K562 (cell line): ENCODE measurements around the gene OR2V2. TPM values are rescaled to one million over a fixed set of nuclear protein-coding genes. Genes with fewer than 3 reads are reported as not detected.

Experiments used
- ATAC-seq: fragments of 200-7000 bp; cut with Tn5 transposase; 3 replicates; pipeline ENCODE4 v1.9.1; 2020; ENCODE audit warnings: moderate library complexity
- BruUV-seq: library from RNA; stranded (reverse); fragments of 400-500 nt; replicated peaks from 2 replicates; lab custom pipeline; 2021; lab: Mats Ljungman, UMichigan
- CTCF ChIA-PET: fragments of 300-600 bp; formaldehyde crosslinking; extraction: SDS; loops from one replicate; lab custom pipeline; 2021; ENCODE audit warnings: low intra/inter-chr PET ratio; lab: Yijun Ruan, JAX
- POLR2A ChIA-PET: fragments of 300-600, 350-650 bp; sonication (Branson Sonifier 250); formaldehyde crosslinking; extraction: SDS; loops from one replicate; lab custom pipeline; 2021; ENCODE audit warnings: antibody characterized with exemption, inconsistent platforms; lab: Yijun Ruan, JAX
- DNase-seq, 4 experiments: peaks; one replicate each; pipeline versions ENCODE4 v3.0.0 to v3.0.0-alpha.2; 2011 to 2018; ENCODE audit warnings: low spot score in 3 of 4, mixed read lengths in 3 of 4; ENCODE audit errors: extremely low read depth in 1 of 4
- FAIRE-seq: peaks from 2 replicates; lab custom pipeline; 2011; peaks lifted over from hg19 to GRCh38; lab: Jason Lieb, UNC
- H2AFZ ChIP-seq: 2 replicates; pipeline ENCODE4 v1.6.0; 2011; ENCODE audit warnings: low read depth, low read length, control low read depth, inconsistent platforms
- H3K27ac ChIP-seq: fragments of 200-600 bp; 3 replicates; pipeline ENCODE4 v1.8.0; 2011; ENCODE audit warnings: low read depth, mild to moderate bottlenecking, control low read depth, inconsistent platforms, low read length, moderate library complexity, mixed read lengths; ENCODE audit errors: extremely low read depth
- H3K27me3 ChIP-seq, 2 experiments: fragments of 300-600 bp in 1 of 2; 2 replicates in 1 of 2; 3 replicates in 1 of 2; pipeline versions ENCODE4 v1.6.0 to v1.8.0; 2011; ENCODE audit warnings: inconsistent platforms in 2 of 2, low read length in 2 of 2, mild to moderate bottlenecking in 1 of 2, mixed read lengths in 1 of 2, moderate library complexity in 1 of 2; ENCODE audit not compliant: control insufficient read depth in 2 of 2, insufficient read depth in 2 of 2
- H3K36me3 ChIP-seq: fragments of 300-600 bp; 3 replicates; pipeline ENCODE4 v1.8.0; 2011; ENCODE audit warnings: mild to moderate bottlenecking, low read length, inconsistent platforms; ENCODE audit not compliant: control insufficient read depth, insufficient read depth
- H3K4me1 ChIP-seq, 2 experiments: fragments of 200-600 bp in 1 of 2; replicated peaks in 1 of 2; 2 replicates in 1 of 2; 3 replicates in 1 of 2; pipeline versions ENCODE4 v1.5.1 to v1.8.0; 2011; ENCODE audit warnings: inconsistent platforms in 2 of 2, low read length in 2 of 2, mild to moderate bottlenecking in 1 of 2, mixed read lengths in 1 of 2, moderate library complexity in 1 of 2; ENCODE audit not compliant: control insufficient read depth in 2 of 2, insufficient read depth in 2 of 2
- H3K4me2 ChIP-seq: 2 replicates; pipeline ENCODE4 v1.6.1; 2011; ENCODE audit warnings: low read length, control low read depth, inconsistent platforms, mixed read lengths; ENCODE audit not compliant: insufficient read depth
- H3K4me3 ChIP-seq: fragments of 200-600 bp; sonication (generic), shearing (Covaris generic); 2 replicates; pipeline ENCODE4 v1.5.1; 2016; ENCODE audit warnings: control low read depth, inconsistent platforms
- H3K79me2 ChIP-seq: fragments of 200-600 bp; 3 replicates; pipeline ENCODE4 v1.8.0; 2011; ENCODE audit warnings: low read length, inconsistent platforms; ENCODE audit not compliant: control insufficient read depth, insufficient read depth
- H3K9ac ChIP-seq, 2 experiments: 2 replicates each; pipeline versions ENCODE4 v1.6.0 to v1.6.1; 2011; ENCODE audit warnings: low read depth in 2 of 2, low read length in 2 of 2, control low read depth in 1 of 2, inconsistent platforms in 1 of 2, mild to moderate bottlenecking in 1 of 2, mixed read lengths in 1 of 2; ENCODE audit not compliant: insufficient read depth in 1 of 2
- H3K9me1 ChIP-seq: one replicate; pipeline ENCODE4 v1.6.0; 2011; ENCODE audit warnings: inconsistent platforms, mild to moderate bottlenecking, low read length, moderate library complexity; ENCODE audit not compliant: control insufficient read depth, insufficient read depth
- H3K9me3 ChIP-seq: replicated peaks from 2 replicates; pipeline ENCODE4 v1.5.1; 2011; ENCODE audit warnings: low read depth, low read length, inconsistent platforms; ENCODE audit not compliant: control insufficient read depth, insufficient read depth
- H4K20me1 ChIP-seq: replicated peaks from 2 replicates; pipeline ENCODE4 v1.6.1; 2011; ENCODE audit warnings: low read length, inconsistent platforms, mixed read lengths; ENCODE audit not compliant: control insufficient read depth, insufficient read depth
- BRCA1 ChIP-seq, 2 experiments: fragments of 450-650 bp in 1 of 2; sonication (generic) in 1 of 2; formaldehyde crosslinking in 1 of 2; IDR thresholded peaks; 2 replicates each; pipeline versions ENCODE4 v1.5.0 to v1.6.1; 2017 to 2020; ENCODE audit warnings: mild to moderate bottlenecking in 1 of 2, missing genetic modification reagents in 1 of 2
- CBX2 ChIP-seq: fragments of 200-600 bp; sonication (generic); IDR thresholded peaks from one replicate; pipeline ENCODE4 v1.6.1; 2012; ENCODE audit warnings: mild to moderate bottlenecking, low read length, inconsistent platforms; ENCODE audit not compliant: insufficient read depth, poor library complexity, severe bottlenecking
- GABPB2 ChIP-seq: fragments of 250-450 bp; sonication (Bioruptor Pico); conservative IDR thresholded peaks from 2 replicates; pipeline ENCODE4 v1.5.1; 2021; ENCODE audit warnings: mild to moderate bottlenecking
- GTF2A2 ChIP-seq: IDR thresholded peaks from 2 replicates; pipeline ENCODE4 v1.6.1; 2016; ENCODE audit warnings: mild to moderate bottlenecking, missing genetic modification characterization, missing compliant biosample characterization
- MCM7 ChIP-seq, 2 experiments: fragments of 450-650 bp; IDR thresholded peaks; 2 replicates each; pipeline ENCODE4 v1.6.1; 2016 to 2018
- NFE2L1 ChIP-seq: fragments of 450-650 bp; IDR thresholded peaks from 2 replicates; pipeline ENCODE4 v1.6.1; 2016; ENCODE audit warnings: missing genetic modification characterization, low read depth, mild to moderate bottlenecking, missing compliant biosample characterization, moderate library complexity, borderline replicate concordance
- NRF1 ChIP-seq, 2 experiments: fragments of 450-650 bp; IDR thresholded peaks in 1 of 2; conservative IDR thresholded peaks in 1 of 2; 2 replicates each; pipeline ENCODE4 v1.6.1; 2014; ENCODE audit warnings: mild to moderate bottlenecking in 2 of 2
- PHB2 ChIP-seq: fragments of 450-650 bp; IDR thresholded peaks from 2 replicates; pipeline ENCODE4 v1.6.1; 2017; ENCODE audit warnings: low read depth
- RBM39 ChIP-seq: fragments of 200-400 bp; formaldehyde crosslinking; optimal IDR thresholded peaks from 2 replicates; pipeline ENCODE3; 2018; ENCODE audit warnings: low read depth, low read length
- SIN3B ChIP-seq: fragments of 450-650 bp; IDR thresholded peaks from 2 replicates; pipeline ENCODE4 v1.6.1; 2017; ENCODE audit warnings: low read depth, mild to moderate bottlenecking, moderate library complexity
- TAF9B ChIP-seq: fragments of 450-650 bp; IDR thresholded peaks from 2 replicates; pipeline ENCODE4 v1.6.1; 2018; ENCODE audit warnings: mild to moderate bottlenecking; ENCODE audit not compliant: partially characterized antibody
- ZBTB7A ChIP-seq: IDR thresholded peaks from 2 replicates; pipeline ENCODE4 v1.6.1; 2011; ENCODE audit warnings: low read depth, mild to moderate bottlenecking, low read length, moderate library complexity, borderline replicate concordance; ENCODE audit not compliant: control insufficient read depth
- WGBS: fragments of 100-300 bp; shearing (Covaris generic); methylation state at CpG from one replicate; pipeline ENCODE4 v1.1.6; 2016; ENCODE audit warnings: low coverage, mixed read lengths; ENCODE audit not compliant: insufficient coverage; ENCODE audit errors: missing lambda C conversion rate; 5-methylcytosine and 5-hydroxymethylcytosine counted together
- in situ Hi-C: fragments of 300-500 bp; cut with MboI; formaldehyde crosslinking; loops from 4 replicates; pipeline ENCODE4 v1.15.0; 2018; ENCODE audit warnings: inconsistent platforms, mixed read lengths
- intact Hi-C: fragments of 100-400 bp; cut with micrococcal nuclease; formaldehyde crosslinking; loops from 2 replicates; pipeline ENCODE4 v1.14.2; 2022
- polyA plus RNA-seq, 8 experiments: library from polyadenylated mRNA; depleted of rRNA in 4 of 8; stranded (reverse) in 5 of 8; unstranded in 3 of 8; fragments of >200 nt; fragmentation: Nextera tagmentation in 2 of 8; fragmentation: Illumina TruSeq in 1 of 8; extraction: Ambion mirVana in 2 of 8; extraction: Trizol in 1 of 8; gene quantifications; 2 replicates each; pipeline versions ENCODE4 v1.2.1 to v1.2.3, GENCODE V29; 2011 to 2014; ENCODE audit warnings: inconsistent platforms in 1 of 8, missing spikeins in 1 of 8
- total RNA-seq, 7 experiments: library from RNA; depleted of rRNA in 6 of 7; stranded (reverse); fragments of >200 nt in 6 of 7; fragmentation: Illumina TruSeq in 2 of 7; extraction: Trizol in 2 of 7; gene quantifications; 2 replicates each; pipeline versions ENCODE4 v1.2.1 to v1.2.3, GENCODE V29; 2011 to 2021; ENCODE audit warnings: low replicate concordance in 1 of 7
- TF ChIP-seq, protein P1 (sequence below): fragments of 250-450 bp; sonication (Bioruptor Pico); IDR thresholded peaks from 2 replicates; pipeline ENCODE4 v1.8.0; 2022; ENCODE audit warnings: inconsistent platforms, mild to moderate bottlenecking, moderate library complexity, borderline replicate concordance
- TF ChIP-seq, protein P2 (sequence below): fragments of 250-450 bp; sonication (Bioruptor Pico); IDR thresholded peaks from 2 replicates; pipeline ENCODE4 v1.9.0; 2021; ENCODE audit warnings: mild to moderate bottlenecking, inconsistent platforms
- TF ChIP-seq, protein P3 (sequence below): fragments of 250-450 bp; sonication (Bioruptor Pico); IDR thresholded peaks from 2 replicates; pipeline ENCODE4 v1.8.0; 2021; ENCODE audit warnings: moderate library complexity, mild to moderate bottlenecking, inconsistent platforms

Gene OR2V2
- total and polyA plus RNA-seq, 9 of the 15 experiments (the other 6 are each of a cell fraction or from before 2014, with no cell fraction given), result 0.01 TPM; not detected in 8

DNA sequence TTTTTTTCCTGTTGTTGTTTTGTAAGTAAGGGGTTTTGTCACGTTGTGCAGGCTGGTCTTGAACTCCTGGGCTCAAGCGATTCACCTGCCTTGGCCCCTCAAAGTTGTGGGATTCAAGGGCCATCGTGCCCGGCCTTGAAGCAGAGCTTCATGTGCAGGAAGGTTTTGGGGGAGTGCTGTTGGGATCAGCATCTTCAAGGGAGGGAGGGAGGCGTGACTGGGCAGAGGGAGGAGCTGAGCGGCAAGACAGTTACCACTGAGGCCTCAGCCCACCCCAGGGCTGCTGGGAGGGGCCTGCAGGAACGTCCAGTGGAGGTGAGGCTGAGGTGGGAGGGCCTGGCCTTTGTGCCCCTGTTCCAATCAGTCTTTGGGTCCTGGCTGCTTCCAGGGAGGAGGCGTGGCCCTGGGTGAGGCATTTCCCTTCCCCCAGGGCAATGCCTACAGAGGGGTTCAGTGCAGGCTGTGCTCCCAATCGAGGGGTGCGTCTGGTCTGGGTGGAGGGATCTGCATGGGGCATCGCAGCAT is 37.8 kb upstream of the OR2V2 start:
- no peak for FAIRE-seq
- no peaks in the 10 kb centered on the region for H3K27me3 ChIP-seq
- H3K9me1 ChIP-seq, result no peaks in the 10 kb centered on the region
- no peak overlapping the region for H3K4me2 ChIP-seq
- peaks cover 41 to 48% of the 10 kb centered on the region in 2 experiments for H3K4me1 ChIP-seq
- H3K4me3 ChIP-seq, result no peak overlapping the region
- TF ChIP-seq BRCA1 (IDR thresholded peaks at IDR 0.05), result no peak
- no peak for TF ChIP-seq BRCA1 (CRISPR knock-in tag; IDR thresholded peaks at IDR 0.05)
- TF ChIP-seq TAF9B, result no peak
- no peak for TF ChIP-seq MCM7 (IDR thresholded peaks at IDR 0.05)
- TF ChIP-seq, protein P1, sequence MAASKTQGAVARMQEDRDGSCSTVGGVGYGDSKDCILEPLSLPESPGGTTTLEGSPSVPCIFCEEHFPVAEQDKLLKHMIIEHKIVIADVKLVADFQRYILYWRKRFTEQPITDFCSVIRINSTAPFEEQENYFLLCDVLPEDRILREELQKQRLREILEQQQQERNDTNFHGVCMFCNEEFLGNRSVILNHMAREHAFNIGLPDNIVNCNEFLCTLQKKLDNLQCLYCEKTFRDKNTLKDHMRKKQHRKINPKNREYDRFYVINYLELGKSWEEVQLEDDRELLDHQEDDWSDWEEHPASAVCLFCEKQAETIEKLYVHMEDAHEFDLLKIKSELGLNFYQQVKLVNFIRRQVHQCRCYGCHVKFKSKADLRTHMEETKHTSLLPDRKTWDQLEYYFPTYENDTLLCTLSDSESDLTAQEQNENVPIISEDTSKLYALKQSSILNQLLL (CRISPR knock-in tag), result no peak
- TF ChIP-seq ZBTB7A, result no peak
- TF ChIP-seq GTF2A2, result no peak
- TF ChIP-seq RBM39, result no peak
- TF ChIP-seq SIN3B, result no peak
- TF ChIP-seq PHB2, result no peak
- TF ChIP-seq GABPB2 (CRISPR knock-in tag), result no peak
- no peak for TF ChIP-seq NFE2L1 (tag)
- no peak for TF ChIP-seq CBX2
- no peak for TF ChIP-seq NRF1 (conservative IDR thresholded peaks at IDR 0.05 in 1 of 2, IDR thresholded peaks at IDR 0.05 in 1 of 2)
- TF ChIP-seq, protein P2, sequence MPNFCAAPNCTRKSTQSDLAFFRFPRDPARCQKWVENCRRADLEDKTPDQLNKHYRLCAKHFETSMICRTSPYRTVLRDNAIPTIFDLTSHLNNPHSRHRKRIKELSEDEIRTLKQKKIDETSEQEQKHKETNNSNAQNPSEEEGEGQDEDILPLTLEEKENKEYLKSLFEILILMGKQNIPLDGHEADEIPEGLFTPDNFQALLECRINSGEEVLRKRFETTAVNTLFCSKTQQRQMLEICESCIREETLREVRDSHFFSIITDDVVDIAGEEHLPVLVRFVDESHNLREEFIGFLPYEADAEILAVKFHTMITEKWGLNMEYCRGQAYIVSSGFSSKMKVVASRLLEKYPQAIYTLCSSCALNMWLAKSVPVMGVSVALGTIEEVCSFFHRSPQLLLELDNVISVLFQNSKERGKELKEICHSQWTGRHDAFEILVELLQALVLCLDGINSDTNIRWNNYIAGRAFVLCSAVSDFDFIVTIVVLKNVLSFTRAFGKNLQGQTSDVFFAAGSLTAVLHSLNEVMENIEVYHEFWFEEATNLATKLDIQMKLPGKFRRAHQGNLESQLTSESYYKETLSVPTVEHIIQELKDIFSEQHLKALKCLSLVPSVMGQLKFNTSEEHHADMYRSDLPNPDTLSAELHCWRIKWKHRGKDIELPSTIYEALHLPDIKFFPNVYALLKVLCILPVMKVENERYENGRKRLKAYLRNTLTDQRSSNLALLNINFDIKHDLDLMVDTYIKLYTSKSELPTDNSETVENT (CRISPR knock-in tag), result no peak
- TF ChIP-seq, protein P3, sequence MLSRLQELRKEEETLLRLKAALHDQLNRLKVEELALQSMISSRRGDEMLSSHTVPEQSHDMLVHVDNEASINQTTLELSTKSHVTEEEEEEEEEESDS (CRISPR knock-in tag), result no peak
- TF ChIP-seq, all 486 proteins: peak for 0
- Histone ChIP-seq H2AFZ (0 out of 2 replicates have a peak overlapping the region, but pooled peaks have one; percentile 28), H3K27ac (no peak overlapping the region), H3K36me3 (no peaks in the 10 kb centered on the region), H3K9ac (peak overlapping the region in 1 of 2 experiments; percentile 15; a peak in 2 of 4 replicates), H3K79me2 (no peaks in the 10 kb centered on the region), H4K20me1 (no peaks in the 10 kb centered on the region), H3K9me3 (no peaks in the 10 kb centered on the region)
- intact Hi-C loops, result loop anchor here (5.0 to 10.0 kb wide), 2 partner anchors 55 to 242 kb away; no protein-coding TSS in a partner anchor
- ChIA-PET POLR2A (interaction anchor here (0.6 kb wide), 1 partner anchor 32 kb away, joined by 3 read pairs; no protein-coding TSS in a partner anchor), CTCF (no interaction called here)
- peak; percentile 12; the same call in 1 of the 3 replicates for ATAC-seq
- in situ Hi-C loops, result no loop called here
- WGBS, result 40% methylated on average over 10 of the region's 11 CpGs
- no TSS peak for BruUV-seq
- DNase-seq, result peak in 3 of 4 experiments; percentile 42 to 51 (median 45)
